Activated CD4-positive, alpha-beta T cell treated with anti-CD3 and anti-CD28 coated beads for 36 hours (primary cell): Measurements from ENCODE around the gene DUSP9. TPM values are rescaled to one million over a fixed set of nuclear protein-coding genes. Genes with fewer than 3 reads are reported as not detected.

ENCODE experiments used
- ATAC-seq: fragments of 200-7000 bp; cut with Tn5 transposase; one replicate; pipeline ENCODE4 v1.10.0; 2021; ENCODE audit warnings: mild to moderate bottlenecking, moderate library complexity
- CTCF ChIA-PET: fragments of 350-600 bp; sonication (Branson Sonifier 250); formaldehyde crosslinking; loops from one replicate; lab custom pipeline; 2021; ENCODE audit warnings: antibody characterized with exemption; lab: Charles Lee
- POLR2A ChIA-PET: fragments of 350-600 bp; sonication (Branson Sonifier 250); formaldehyde crosslinking; loops from one replicate; lab custom pipeline; 2021; ENCODE audit warnings: antibody characterized with exemption, inconsistent platforms; lab: Charles Lee
- DNase-seq: peaks from one replicate; pipeline ENCODE4 v3.0.0-alpha.2; 2020
- H3K27ac Mint-ChIP-seq: one replicate; pipeline ENCODE4 v1.8.0; 2021; ENCODE audit warnings: mixed read lengths
- H3K27me3 Mint-ChIP-seq: one replicate; pipeline ENCODE4 v1.8.0; 2021; ENCODE audit warnings: mixed read lengths
- H3K36me3 Mint-ChIP-seq: one replicate; pipeline ENCODE4 v1.8.0; 2021; ENCODE audit warnings: low read depth, mixed read lengths
- H3K4me1 Mint-ChIP-seq: one replicate; pipeline ENCODE4 v1.8.0; 2021; ENCODE audit warnings: mixed read lengths
- H3K4me3 Mint-ChIP-seq: one replicate; pipeline ENCODE4 v1.8.0; 2021; ENCODE audit warnings: mild to moderate bottlenecking, moderate library complexity, mixed read lengths
- H3K9me3 Mint-ChIP-seq: one replicate; pipeline ENCODE4 v1.8.0; 2021; ENCODE audit warnings: low read depth, mixed read lengths
- intact Hi-C, 2 experiments: fragments of 100-400 bp; cut with DNase I in 1 of 2; cut with micrococcal nuclease in 1 of 2; formaldehyde crosslinking; loops; one replicate each; pipeline versions ENCODE4 v1.14.2 to v1.15.1; 2022 to 2024; cut with DNase I, micrococcal nuclease
- total RNA-seq, 2 experiments: library from RNA; stranded (reverse); gene quantifications; one replicate each; pipeline ENCODE4 v1.2.3, GENCODE V29; 2021

The DUSP9 gene
- total RNA-seq, 2 experiments from 2014 or later: 0.12 to 0.14 TPM

DNA sequence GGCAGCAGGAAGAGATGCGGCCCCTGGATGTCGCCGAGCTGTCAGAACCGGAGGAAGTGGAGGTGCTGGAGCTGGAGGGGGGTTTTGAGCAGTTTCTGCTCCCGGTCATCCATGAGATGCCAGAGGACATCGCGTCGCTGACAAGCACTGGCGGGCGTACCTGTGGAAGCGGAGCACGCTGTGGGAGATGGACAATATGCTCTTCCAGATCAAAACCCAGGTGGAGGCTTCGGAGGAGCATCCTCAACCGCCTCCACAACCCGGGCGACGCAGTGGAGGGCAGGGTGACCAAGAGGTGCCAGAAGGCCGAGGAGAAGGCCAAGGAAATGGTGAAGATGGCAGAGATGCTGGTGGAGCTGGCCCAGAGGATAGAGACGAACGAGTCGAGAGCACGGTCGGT lies 40.5 kb upstream of the DUSP9 start:
- Mint-ChIP-seq H3K4me3 (no peak overlapping the region), H3K36me3 (no peaks in the 10 kb centered on the region), H3K9me3 (no peaks in the 10 kb centered on the region), H3K27ac (no peak overlapping the region), H3K27me3 (no peaks in the 10 kb centered on the region), H3K4me1 (peaks cover 17% of the 10 kb centered on the region)
- CTCF ChIA-PET: interaction anchor here (0.9 to 1.1 kb wide), 4 partner anchors 42 to 67 kb away, joined by 3 to 5 read pairs (median 4); no protein-coding TSS in a partner anchor
- POLR2A ChIA-PET: no interaction called here
- ATAC-seq (no peak), DNase-seq (no peak)
- intact Hi-C loops: loop anchor here in 1 of 2 experiments (5.0 kb wide), 2 partner anchors 41 to 61 kb away; partner anchors contain the start of gene DUSP9

DNA sequence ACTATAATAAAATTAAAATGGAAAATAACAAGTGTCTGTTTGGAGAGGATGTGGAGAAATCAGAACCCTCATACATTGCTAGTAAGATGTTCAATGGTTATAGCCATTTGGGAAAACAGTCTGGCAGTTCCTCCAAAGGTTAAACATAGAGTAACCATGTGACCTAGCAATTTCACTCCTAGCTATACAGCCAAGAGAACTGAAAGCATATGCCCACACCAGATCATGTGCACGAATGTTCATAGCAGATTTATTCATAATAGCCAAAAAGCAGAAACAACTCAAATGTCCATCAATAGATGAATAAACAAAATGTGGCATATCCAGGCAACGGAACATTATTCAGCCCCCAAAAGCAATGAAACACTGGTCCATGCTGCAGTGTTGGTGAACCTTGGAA lies 38.6 kb upstream of the DUSP9 start:
- Mint-ChIP-seq H3K27me3 (no peaks in the 10 kb centered on the region), H3K4me1 (peaks cover 12% of the 10 kb centered on the region), H3K36me3 (no peaks in the 10 kb centered on the region), H3K27ac (no peak overlapping the region), H3K4me3 (no peak overlapping the region), H3K9me3 (no peaks in the 10 kb centered on the region)
- intact Hi-C loops: loop anchor here in 1 of 2 experiments (5.0 kb wide), 2 partner anchors 39 to 59 kb away; partner anchors contain the start of gene DUSP9
- CTCF ChIA-PET: interaction anchor here (1.4 to 2.7 kb wide), 3 partner anchors 9 to 69 kb away, joined by 3 to 19 read pairs (median 18); partner anchors contain the start of gene CCNQ
- DNase-seq: no peak
- no peak for ATAC-seq
- POLR2A ChIA-PET: no interaction called here

DNA sequence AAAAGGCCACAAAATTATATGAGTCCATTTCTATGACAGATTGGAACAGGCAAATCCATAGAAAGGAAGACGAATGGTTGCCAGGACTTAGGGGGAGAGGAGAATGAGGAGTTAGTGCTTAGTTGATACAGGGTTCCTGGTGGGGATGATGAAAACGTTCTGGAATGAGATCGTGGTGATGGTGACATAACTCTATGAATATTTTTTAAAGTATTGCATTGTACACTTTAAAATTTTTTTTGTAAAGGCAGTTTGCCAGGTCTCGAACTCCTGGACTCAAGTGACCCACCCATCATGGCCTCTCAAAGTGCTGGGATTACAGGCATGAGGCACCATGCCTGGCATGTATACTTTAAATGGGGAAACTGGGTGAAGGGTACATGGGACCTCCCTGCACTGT lies 38.2 kb upstream of the DUSP9 start:
- no peak for DNase-seq
- Mint-ChIP-seq H3K9me3 (no peaks in the 10 kb centered on the region), H3K27me3 (no peaks in the 10 kb centered on the region), H3K27ac (no peak overlapping the region), H3K4me1 (peaks cover 8% of the 10 kb centered on the region), H3K4me3 (no peak overlapping the region), H3K36me3 (no peaks in the 10 kb centered on the region)
- POLR2A ChIA-PET: no interaction called here
- intact Hi-C loops: loop anchor here (1.0 to 5.0 kb wide), 4 partner anchors 10 to 58 kb away; partner anchors contain the start of genes CCNQ (in 1 of the 2) and DUSP9 (in 1 of the 2)
- CTCF ChIA-PET: interaction anchor here (0.6 to 2.7 kb wide), 5 partner anchors 9 to 244 kb away, joined by 3 to 19 read pairs (median 5); partner anchors contain the start of gene CCNQ
- ATAC-seq: no peak

DNA sequence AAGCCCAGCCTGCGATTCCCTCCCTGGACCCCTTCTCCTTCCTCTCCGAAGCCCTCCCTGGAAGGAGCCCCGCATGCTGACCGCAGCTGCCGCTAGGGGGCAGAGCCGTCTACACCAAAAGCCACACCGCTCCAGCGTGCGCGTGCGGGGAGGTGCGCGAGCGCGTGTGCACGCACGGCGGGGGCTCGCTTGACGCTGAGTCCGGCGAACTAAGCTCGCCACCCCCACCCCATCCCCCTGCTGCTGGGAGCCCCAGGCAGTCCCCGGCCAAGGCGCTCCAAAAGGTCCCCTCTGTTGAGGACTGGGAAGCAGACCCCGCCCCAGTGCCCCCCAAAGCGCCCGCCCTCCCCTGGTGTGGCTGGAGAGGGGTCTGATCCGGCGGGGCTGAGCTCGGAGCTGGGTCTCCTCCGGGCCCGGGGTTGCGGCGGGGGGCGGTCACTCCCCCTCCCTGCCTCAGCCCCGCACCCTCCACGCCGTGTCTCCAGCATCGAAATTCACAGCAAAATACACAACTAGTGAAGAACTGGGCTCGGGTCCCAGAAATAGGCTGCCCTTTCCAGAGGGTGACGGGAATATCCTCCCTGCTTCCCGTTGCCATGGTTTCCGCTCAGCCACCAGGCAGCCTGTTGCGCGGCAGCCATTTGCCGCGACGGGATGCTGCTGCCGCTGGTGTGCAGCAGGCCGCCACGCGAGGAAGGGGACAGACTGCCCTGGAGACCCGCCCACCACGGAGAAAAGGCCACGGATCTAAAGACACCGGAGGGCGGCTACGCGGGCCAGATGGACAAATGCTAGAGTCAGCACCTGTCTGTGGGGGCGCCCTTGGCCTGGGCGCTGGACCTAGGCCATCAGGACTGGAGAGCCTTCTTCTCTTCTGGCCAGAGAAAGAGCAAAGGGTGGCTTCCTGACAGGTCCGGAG lies 36.8 kb upstream of the DUSP9 start:
- H3K36me3 Mint-ChIP-seq: no peaks in the 10 kb centered on the region
- H3K4me1 Mint-ChIP-seq: peaks cover 15% of the 10 kb centered on the region
- peak overlapping the region; percentile 73 for H3K27ac Mint-ChIP-seq
- no peaks in the 10 kb centered on the region for H3K9me3 Mint-ChIP-seq
- DNase-seq (peak; percentile 85), ATAC-seq (peak; percentile 91)
- intact Hi-C loops: loop anchor here (1.0 to 5.0 kb wide), 6 partner anchors 11 to 58 kb away; partner anchors contain the start of genes DUSP9 (in 2 of the 2) and CCNQ (in 1 of the 2)
- H3K4me3 Mint-ChIP-seq: peak overlapping the region; percentile 62
- ChIA-PET POLR2A (interaction anchor here (0.6 to 1.0 kb wide), 3 partner anchors 11 to 269 kb away, joined by 3 to 5 read pairs (median 3); partner anchors contain the start of genes CCNQ and DUSP9), CTCF (interaction anchor here (0.7 to 2.7 kb wide), 8 partner anchors 9 to 483 kb away, joined by 3 to 19 read pairs (median 5); partner anchors contain the start of gene CCNQ)
- no peaks in the 10 kb centered on the region for H3K27me3 Mint-ChIP-seq

DNA sequence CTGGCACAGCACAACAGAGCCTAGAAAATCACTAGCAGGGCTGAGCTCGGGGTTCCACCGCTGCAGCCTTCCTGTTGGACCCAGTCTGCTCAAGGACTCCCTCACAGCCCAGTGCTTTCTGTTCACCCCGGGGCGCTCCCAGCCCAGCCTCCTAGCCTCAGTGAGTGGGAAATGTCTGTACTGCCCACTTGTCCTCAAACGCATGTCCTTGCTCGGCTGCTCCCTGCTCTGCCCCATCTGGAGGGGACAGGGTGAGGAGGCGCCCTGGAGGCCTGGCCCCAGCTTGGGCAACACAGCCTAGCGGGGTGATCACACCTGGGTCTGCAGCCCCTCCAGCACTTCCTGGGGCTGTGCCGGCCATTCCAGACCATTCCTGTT lies 36.2 kb upstream of the DUSP9 start:
- CTCF ChIA-PET: interaction anchor here (1.0 kb wide), 2 partner anchors 8 to 9 kb away, joined by 3 to 5 read pairs; no protein-coding TSS in a partner anchor
- ATAC-seq (no peak), DNase-seq (no peak)
- H3K27me3 Mint-ChIP-seq: no peaks in the 10 kb centered on the region
- no peaks in the 10 kb centered on the region for H3K36me3 Mint-ChIP-seq
- no peak overlapping the region for H3K4me3 Mint-ChIP-seq
- H3K9me3 Mint-ChIP-seq: no peaks in the 10 kb centered on the region
- H3K27ac Mint-ChIP-seq: peak overlapping the region; percentile 73
- POLR2A ChIA-PET: interaction anchor here (1.0 kb wide), 1 partner anchor 268 kb away, joined by 3 read pairs; no protein-coding TSS in a partner anchor
- intact Hi-C loops: loop anchor here in 1 of 2 experiments (1.0 to 2.0 kb wide), 2 partner anchors 36 to 57 kb away; partner anchors contain the start of gene DUSP9
- peaks cover 16% of the 10 kb centered on the region for H3K4me1 Mint-ChIP-seq

DNA sequence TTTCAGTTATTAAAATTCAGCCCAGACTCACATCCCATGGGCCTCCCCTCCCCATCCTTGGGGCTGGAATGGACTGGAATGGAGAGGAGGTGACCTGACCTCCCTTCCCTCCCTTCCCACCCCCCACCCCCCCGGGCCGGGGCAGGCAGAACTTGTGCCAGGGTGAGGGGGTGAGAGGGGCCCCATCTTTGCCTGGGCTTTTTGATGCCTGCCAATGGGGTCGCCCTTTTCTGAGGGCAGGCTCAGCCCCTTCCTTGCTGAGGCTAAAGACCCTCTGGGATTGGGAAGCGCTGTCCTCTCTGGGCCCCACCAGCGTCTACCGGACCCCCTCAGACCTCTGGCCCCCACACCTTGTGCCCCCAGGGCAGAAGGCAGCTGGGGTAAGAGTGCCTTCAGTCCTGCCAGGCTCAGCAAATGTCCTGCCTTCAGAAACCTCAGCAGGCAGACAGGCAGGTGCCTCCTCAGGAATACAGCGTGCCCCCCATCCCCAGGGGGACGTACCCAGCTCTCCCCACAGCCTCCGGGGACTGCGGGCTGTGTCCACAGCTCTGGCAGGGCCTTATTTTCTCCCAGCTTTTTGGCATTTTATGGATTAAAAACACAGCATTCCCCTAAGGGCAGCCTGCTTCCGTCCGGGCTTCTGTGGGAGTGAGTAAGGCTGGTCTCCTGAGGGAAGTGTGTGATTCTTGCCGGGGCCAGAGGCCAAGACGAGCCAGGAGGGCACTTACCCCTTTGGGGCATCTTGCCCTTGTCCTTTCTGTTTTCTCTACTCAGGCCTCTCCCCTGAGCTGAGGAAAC lies 35.5 kb upstream of the DUSP9 start:
- Mint-ChIP-seq H3K36me3 (no peaks in the 10 kb centered on the region), H3K27ac (no peak overlapping the region), H3K4me1 (peaks cover 16% of the 10 kb centered on the region), H3K9me3 (no peaks in the 10 kb centered on the region), H3K4me3 (no peak overlapping the region), H3K27me3 (no peaks in the 10 kb centered on the region)
- intact Hi-C loops: loop anchor here in 1 of 2 experiments (2.0 kb wide), 1 partner anchor 35 kb away; the partner anchor contains the start of gene DUSP9
- ATAC-seq (no peak), DNase-seq (no peak)
- ChIA-PET POLR2A (no interaction called here), CTCF (interaction anchor here (0.6 to 1.4 kb wide), 3 partner anchors 8 to 29 kb away, joined by 3 read pairs; no protein-coding TSS in a partner anchor)

DNA sequence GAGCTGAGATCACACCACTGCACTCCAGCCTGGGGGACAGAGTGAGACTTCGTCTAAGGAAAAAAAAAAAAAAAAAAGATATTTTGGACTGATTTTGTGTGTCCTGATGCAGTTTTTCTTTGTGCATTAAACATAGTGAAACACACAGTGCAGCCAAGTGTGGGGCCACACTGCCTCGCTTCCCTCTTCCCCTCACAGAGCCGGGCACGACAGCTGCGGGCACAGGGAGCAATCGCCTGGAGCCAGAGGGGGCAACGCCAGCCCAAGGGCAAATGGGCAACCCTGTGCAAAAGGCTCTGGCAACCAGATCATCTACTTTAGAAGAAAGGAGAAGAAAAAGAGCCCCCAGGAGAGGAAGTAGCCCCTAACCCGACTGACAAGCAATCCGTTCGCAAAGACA lies 34.6 kb upstream of the DUSP9 start:
- DNase-seq: no peak
- ChIA-PET CTCF (interaction anchor here (0.6 to 1.4 kb wide), 3 partner anchors 17 to 29 kb away, joined by 3 read pairs; no protein-coding TSS in a partner anchor), POLR2A (no interaction called here)
- intact Hi-C loops: no loop called here
- no peak overlapping the region for H3K4me3 Mint-ChIP-seq
- ATAC-seq: no peak
- H3K27me3 Mint-ChIP-seq: no peaks in the 10 kb centered on the region
- peaks cover 16% of the 10 kb centered on the region for H3K4me1 Mint-ChIP-seq
- H3K36me3 Mint-ChIP-seq: no peaks in the 10 kb centered on the region
- no peak overlapping the region for H3K27ac Mint-ChIP-seq
- no peaks in the 10 kb centered on the region for H3K9me3 Mint-ChIP-seq

DNA sequence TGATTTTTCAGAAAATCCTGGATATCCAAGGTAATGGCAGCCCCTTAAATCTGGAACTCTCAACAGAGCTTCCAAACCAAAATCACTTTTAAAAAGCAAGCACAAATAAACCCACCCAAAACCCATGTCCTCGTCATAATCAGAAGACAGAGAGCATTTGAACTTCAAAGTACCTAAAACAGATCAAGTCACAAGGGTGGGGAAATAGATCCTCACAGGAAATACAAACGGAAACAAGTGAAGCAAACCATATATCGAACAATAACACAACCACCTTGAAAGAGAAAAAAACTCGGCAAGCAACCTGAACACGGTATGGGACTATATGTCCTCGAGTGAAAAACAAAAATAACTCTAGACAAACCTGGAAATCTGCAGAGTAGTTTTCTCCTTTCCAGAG lies 32.2 kb upstream of the DUSP9 start:
- H3K9me3 Mint-ChIP-seq: no peaks in the 10 kb centered on the region
- POLR2A ChIA-PET: no interaction called here
- intact Hi-C loops: no loop called here

DNA sequence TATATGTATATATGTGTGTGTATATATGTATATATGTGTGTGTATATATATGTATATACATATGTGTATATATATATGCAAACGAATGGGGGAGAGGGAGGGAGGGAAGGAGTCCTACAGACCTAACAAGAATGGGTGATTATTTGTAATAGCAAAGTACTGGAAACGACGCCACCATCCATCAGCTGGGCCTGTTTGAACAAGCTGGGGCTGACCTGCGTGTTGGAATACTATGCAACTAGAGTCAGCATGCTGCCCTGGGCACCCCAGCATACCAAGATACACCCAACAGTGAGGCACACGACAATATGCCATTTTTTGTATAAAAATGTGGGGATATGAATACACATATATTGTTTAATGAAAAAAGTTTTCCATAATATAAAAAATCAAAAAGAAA lies 26.4 kb upstream of the DUSP9 start:
- H3K27ac Mint-ChIP-seq: no peak overlapping the region
- no peak for DNase-seq
- no peaks in the 10 kb centered on the region for H3K27me3 Mint-ChIP-seq
- no peaks in the 10 kb centered on the region for H3K9me3 Mint-ChIP-seq
- H3K4me1 Mint-ChIP-seq: no peaks in the 10 kb centered on the region
- intact Hi-C loops: no loop called here
- ATAC-seq: no peak
- ChIA-PET POLR2A (no interaction called here), CTCF (no interaction called here)
- no peak overlapping the region for H3K4me3 Mint-ChIP-seq
- no peaks in the 10 kb centered on the region for H3K36me3 Mint-ChIP-seq

More for the DNA sequence above, 32.2 kb upstream of the DUSP9 start:
- DNase-seq (no peak), ATAC-seq (no peak)
- H3K27ac Mint-ChIP-seq: no peak overlapping the region
- H3K4me1 Mint-ChIP-seq: peaks cover 8% of the 10 kb centered on the region
- no peaks in the 10 kb centered on the region for H3K27me3 Mint-ChIP-seq
- no peaks in the 10 kb centered on the region for H3K36me3 Mint-ChIP-seq
- CTCF ChIA-PET: interaction anchor here (0.8 to 1.0 kb wide), 2 partner anchors 30 to 54 kb away, joined by 3 to 4 read pairs; no protein-coding TSS in a partner anchor
- no peak overlapping the region for H3K4me3 Mint-ChIP-seq

DNA sequence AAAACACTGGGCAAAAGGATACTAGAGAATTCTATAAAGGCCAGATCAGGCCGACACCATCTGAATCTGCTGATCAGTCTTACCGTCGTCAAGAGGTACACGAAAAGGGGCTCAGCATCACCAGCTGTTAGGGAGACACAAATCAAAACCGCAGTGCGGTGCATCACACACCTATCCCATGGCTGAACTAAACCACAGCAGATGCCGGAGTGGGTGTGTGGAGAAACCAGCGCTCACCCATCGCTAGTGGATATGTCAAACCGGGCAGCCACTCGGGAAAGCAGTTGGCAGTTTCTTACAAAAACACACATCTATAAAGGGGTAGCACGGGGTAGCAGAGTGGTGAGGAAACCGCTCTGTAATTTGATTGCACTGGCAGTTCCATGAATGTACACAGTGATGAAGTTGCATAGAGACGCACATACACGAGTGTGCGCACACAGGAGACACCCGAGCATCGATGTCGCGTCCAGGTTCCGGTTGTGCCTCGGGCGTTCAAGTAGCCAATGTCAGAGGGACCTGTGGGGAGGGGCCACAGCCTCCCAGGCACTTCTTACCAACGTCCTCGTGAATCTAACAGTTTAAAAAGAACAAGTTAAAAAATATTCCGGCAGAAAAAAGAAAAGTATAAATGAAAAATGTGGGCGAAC lies 24.9 kb upstream of the DUSP9 start:
- ChIA-PET CTCF (interaction anchor here (0.9 kb wide), 1 partner anchor 12 kb away, joined by 3 read pairs; no protein-coding TSS in a partner anchor), POLR2A (no interaction called here)
- Mint-ChIP-seq H3K27me3 (no peaks in the 10 kb centered on the region), H3K36me3 (no peaks in the 10 kb centered on the region), H3K4me3 (no peak overlapping the region), H3K9me3 (no peaks in the 10 kb centered on the region), H3K27ac (no peak overlapping the region), H3K4me1 (no peaks in the 10 kb centered on the region)
- DNase-seq: no peak
- no peak for ATAC-seq
- intact Hi-C loops: no loop called here
